ENCODE data around the gene KDM8. TPM values are rescaled to one million over a fixed set of nuclear protein-coding genes. Genes with fewer than 3 reads are reported as not detected.

KDM8 gene
- 9.4 TPM for polyA plus RNA-seq (2013, experiment 1 of 4)
- 10.5 TPM for polyA plus RNA-seq (2013, experiment 2 of 4)
- 8.8 TPM for polyA plus RNA-seq (2013, experiment 3 of 4)
- 10.5 TPM for polyA plus RNA-seq (2013, experiment 4 of 4)

DNA sequence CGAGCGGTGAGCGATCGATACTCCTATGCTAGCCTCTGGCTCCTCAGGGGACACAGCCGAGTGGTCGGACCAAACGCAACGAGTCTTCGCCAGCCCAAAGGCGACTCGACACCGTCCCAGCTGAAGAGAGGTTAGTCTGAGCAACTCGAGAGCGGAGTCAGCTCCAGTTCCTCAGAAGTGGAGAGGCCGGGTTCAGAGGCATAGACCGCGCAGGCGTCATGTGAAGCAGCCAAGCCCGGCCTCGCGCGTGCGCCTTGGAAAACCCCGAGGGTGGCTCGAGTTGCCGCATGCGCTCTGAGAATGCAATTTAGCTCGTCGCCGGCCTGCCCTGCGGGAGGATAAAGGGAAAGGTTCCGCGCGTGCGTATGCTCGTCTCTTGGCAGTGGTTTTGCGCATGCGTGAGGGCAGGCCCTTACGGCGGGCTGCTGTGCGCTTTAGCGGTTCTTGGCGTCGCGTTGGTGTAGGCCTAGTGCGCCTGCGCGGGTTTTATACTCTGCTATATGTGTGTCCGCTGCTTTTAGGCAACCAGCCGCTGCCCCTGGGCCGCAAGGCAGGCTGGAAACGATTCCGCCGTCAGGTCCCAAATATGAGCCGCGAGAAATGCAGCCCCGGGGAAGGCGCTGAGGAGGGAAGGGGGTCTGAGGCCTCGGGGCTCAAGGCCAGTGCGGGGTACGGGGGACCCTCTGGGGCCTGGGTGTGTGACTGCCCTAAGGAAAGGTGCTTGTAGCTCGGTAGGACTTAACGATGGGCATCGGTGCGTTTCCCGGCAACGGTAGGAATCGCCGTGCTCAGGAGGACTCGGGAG is at the start of gene KDM8:
KDM8 (plus strand) TSS at position 20 of the 805 bp plus-strand sequence. CDS start 6,598 bp downstream, outside the sequence.
- WGBS, 2 experiments, result 1% methylated on average over 70 of the region's 70 CpGs
- Histone ChIP-seq H3K27me3 (ENCODE audit: control insufficient read depth, insufficient read depth, low read length, poor library complexity, severe bottlenecking) (no peaks in the 10 kb centered on the region), H3K4me1 (ENCODE audit: control insufficient read depth, insufficient read depth, low read length) (peaks cover 5% of the 10 kb centered on the region), H3K36me3 (ENCODE audit: control insufficient read depth, insufficient read depth, low read length) (no peaks in the 10 kb centered on the region), H3K27ac (ENCODE audit: insufficient read depth, low read depth, low read length, poor library complexity, severe bottlenecking) (peak within 1 kb of the TSS; percentile 95), H3K4me3 (ENCODE audit: insufficient read depth, low read depth, low read length) (peak within 1 kb of the TSS; percentile 82), H3K9me3 (ENCODE audit: control insufficient read depth, low read length) (no peaks in the 10 kb centered on the region)

GRCh38 chr16:27154705-27155521 is 48.4 kb upstream of the KDM8 start:
- 27 to 28% methylated on average over 24 of the region's 24 CpGs for WGBS, 2 experiments
- no peak overlapping the region for H3K27ac ChIP-seq (ENCODE audit: insufficient read depth, low read depth, low read length, poor library complexity, severe bottlenecking)

GRCh38 chr16:27156579-27156978 is 46.7 kb upstream of the KDM8 start:
- Histone ChIP-seq H3K27ac (ENCODE audit: insufficient read depth, low read depth, low read length, poor library complexity, severe bottlenecking) (no peak overlapping the region), H3K4me3 (ENCODE audit: insufficient read depth, low read depth, low read length) (no peak overlapping the region), H3K9me3 (ENCODE audit: control insufficient read depth, low read length) (no peaks in the 10 kb centered on the region), H3K36me3 (ENCODE audit: control insufficient read depth, insufficient read depth, low read length) (no peaks in the 10 kb centered on the region), H3K4me1 (ENCODE audit: control insufficient read depth, insufficient read depth, low read length) (no peaks in the 10 kb centered on the region), H3K27me3 (ENCODE audit: control insufficient read depth, insufficient read depth, low read length, poor library complexity, severe bottlenecking) (no peaks in the 10 kb centered on the region)
- WGBS, 2 experiments, result 72 to 75% methylated on average over 3 of the region's 3 CpGs

More at GRCh38 chr16:27154705-27155521, 48.4 kb upstream of the KDM8 start:
- Histone ChIP-seq H3K36me3 (ENCODE audit: control insufficient read depth, insufficient read depth, low read length) (no peaks in the 10 kb centered on the region), H3K27me3 (ENCODE audit: control insufficient read depth, insufficient read depth, low read length, poor library complexity, severe bottlenecking) (no peaks in the 10 kb centered on the region), H3K4me3 (ENCODE audit: insufficient read depth, low read depth, low read length) (no peak overlapping the region), H3K9me3 (ENCODE audit: control insufficient read depth, low read length) (no peaks in the 10 kb centered on the region), H3K4me1 (ENCODE audit: control insufficient read depth, insufficient read depth, low read length) (no peaks in the 10 kb centered on the region)

- no peaks in the 10 kb centered on the region for H3K9me3 ChIP-seq (ENCODE audit: control insufficient read depth, low read length)
- no peak overlapping the region for H3K27ac ChIP-seq (ENCODE audit: insufficient read depth, low read depth, low read length, poor library complexity, severe bottlenecking)
- H3K4me1 ChIP-seq (ENCODE audit: control insufficient read depth, insufficient read depth, low read length), result no peaks in the 10 kb centered on the region
- H3K36me3 ChIP-seq (ENCODE audit: control insufficient read depth, insufficient read depth, low read length), result no peaks in the 10 kb centered on the region
- H3K27me3 ChIP-seq (ENCODE audit: control insufficient read depth, insufficient read depth, low read length, poor library complexity, severe bottlenecking), result no peaks in the 10 kb centered on the region
- WGBS, 2 experiments, result 94 to 98% methylated on average over 3 of the region's 3 CpGs
- H3K4me3 ChIP-seq (ENCODE audit: insufficient read depth, low read depth, low read length), result no peak overlapping the region
Observed at GRCh38 chr16:27161398-27161797, 41.9 kb upstream of the KDM8 start.

DNA sequence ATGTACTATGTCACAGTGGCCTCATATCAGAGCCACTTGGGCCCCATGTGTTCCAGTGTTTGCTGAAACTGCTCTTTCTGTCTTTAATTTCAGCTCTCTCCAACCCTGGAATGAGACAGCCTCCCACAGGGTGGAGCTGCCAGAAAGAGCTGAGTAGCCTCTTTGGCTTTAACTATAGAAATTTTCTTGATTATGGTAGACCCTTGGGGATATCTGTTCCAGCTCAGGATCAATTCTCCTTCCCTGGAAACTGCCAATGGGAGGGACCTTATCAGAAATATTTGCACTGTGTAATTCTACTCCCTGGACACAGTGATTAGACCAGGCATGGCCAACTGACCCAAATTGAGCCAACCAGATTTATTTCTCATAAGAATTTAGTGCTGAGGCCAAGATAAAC is 39.0 kb upstream of the KDM8 start:
- no peaks in the 10 kb centered on the region for H3K9me3 ChIP-seq (ENCODE audit: control insufficient read depth, low read length)
- no peak overlapping the region for H3K4me3 ChIP-seq (ENCODE audit: insufficient read depth, low read depth, low read length)
- H3K36me3 ChIP-seq (ENCODE audit: control insufficient read depth, insufficient read depth, low read length), result no peaks in the 10 kb centered on the region
- H3K27ac ChIP-seq (ENCODE audit: insufficient read depth, low read depth, low read length, poor library complexity, severe bottlenecking), result no peak overlapping the region
- H3K4me1 ChIP-seq (ENCODE audit: control insufficient read depth, insufficient read depth, low read length), result no peaks in the 10 kb centered on the region
- H3K27me3 ChIP-seq (ENCODE audit: control insufficient read depth, insufficient read depth, low read length, poor library complexity, severe bottlenecking), result no peaks in the 10 kb centered on the region

GRCh38 chr16:27165576-27165975 is 37.8 kb upstream of the KDM8 start:
- Histone ChIP-seq H3K27me3 (ENCODE audit: control insufficient read depth, insufficient read depth, low read length, poor library complexity, severe bottlenecking) (no peaks in the 10 kb centered on the region), H3K4me3 (ENCODE audit: insufficient read depth, low read depth, low read length) (no peak overlapping the region), H3K27ac (ENCODE audit: insufficient read depth, low read depth, low read length, poor library complexity, severe bottlenecking) (no peak overlapping the region), H3K4me1 (ENCODE audit: control insufficient read depth, insufficient read depth, low read length) (no peaks in the 10 kb centered on the region), H3K9me3 (ENCODE audit: control insufficient read depth, low read length) (no peaks in the 10 kb centered on the region), H3K36me3 (ENCODE audit: control insufficient read depth, insufficient read depth, low read length) (no peaks in the 10 kb centered on the region)
- 84 to 90% methylated on average over 3 of the region's 3 CpGs for WGBS, 2 experiments

GRCh38 chr16:27168790-27169189 is 34.5 kb upstream of the KDM8 start:
- Histone ChIP-seq H3K36me3 (ENCODE audit: control insufficient read depth, insufficient read depth, low read length) (no peaks in the 10 kb centered on the region), H3K27me3 (ENCODE audit: control insufficient read depth, insufficient read depth, low read length, poor library complexity, severe bottlenecking) (no peaks in the 10 kb centered on the region), H3K4me1 (ENCODE audit: control insufficient read depth, insufficient read depth, low read length) (no peaks in the 10 kb centered on the region), H3K9me3 (ENCODE audit: control insufficient read depth, low read length) (no peaks in the 10 kb centered on the region), H3K27ac (ENCODE audit: insufficient read depth, low read depth, low read length, poor library complexity, severe bottlenecking) (no peak overlapping the region), H3K4me3 (ENCODE audit: insufficient read depth, low read depth, low read length) (no peak overlapping the region)
- WGBS, 2 experiments, result 82 to 90% methylated on average over 7 to 8 of the region's 8 CpGs

- Histone ChIP-seq H3K9me3 (ENCODE audit: control insufficient read depth, low read length) (no peaks in the 10 kb centered on the region), H3K27ac (ENCODE audit: insufficient read depth, low read depth, low read length, poor library complexity, severe bottlenecking) (no peak overlapping the region), H3K4me3 (ENCODE audit: insufficient read depth, low read depth, low read length) (no peak overlapping the region), H3K4me1 (ENCODE audit: control insufficient read depth, insufficient read depth, low read length) (no peaks in the 10 kb centered on the region), H3K36me3 (ENCODE audit: control insufficient read depth, insufficient read depth, low read length) (no peaks in the 10 kb centered on the region), H3K27me3 (ENCODE audit: control insufficient read depth, insufficient read depth, low read length, poor library complexity, severe bottlenecking) (no peaks in the 10 kb centered on the region)
- 57 to 59% methylated on average over 6 of the region's 6 CpGs for WGBS, 2 experiments
Observed at GRCh38 chr16:27169511-27170071, 33.7 kb upstream of the KDM8 start.

- Histone ChIP-seq H3K27me3 (ENCODE audit: control insufficient read depth, insufficient read depth, low read length, poor library complexity, severe bottlenecking) (no peaks in the 10 kb centered on the region), H3K9me3 (ENCODE audit: control insufficient read depth, low read length) (no peaks in the 10 kb centered on the region), H3K36me3 (ENCODE audit: control insufficient read depth, insufficient read depth, low read length) (no peaks in the 10 kb centered on the region), H3K4me3 (ENCODE audit: insufficient read depth, low read depth, low read length) (no peak overlapping the region), H3K27ac (ENCODE audit: insufficient read depth, low read depth, low read length, poor library complexity, severe bottlenecking) (no peak overlapping the region), H3K4me1 (ENCODE audit: control insufficient read depth, insufficient read depth, low read length) (no peaks in the 10 kb centered on the region)
- WGBS, 2 experiments, result 66% methylated on average over 3 of the region's 4 CpGs
Observed at GRCh38 chr16:27171584-27171983, 31.7 kb upstream of the KDM8 start.

DNA sequence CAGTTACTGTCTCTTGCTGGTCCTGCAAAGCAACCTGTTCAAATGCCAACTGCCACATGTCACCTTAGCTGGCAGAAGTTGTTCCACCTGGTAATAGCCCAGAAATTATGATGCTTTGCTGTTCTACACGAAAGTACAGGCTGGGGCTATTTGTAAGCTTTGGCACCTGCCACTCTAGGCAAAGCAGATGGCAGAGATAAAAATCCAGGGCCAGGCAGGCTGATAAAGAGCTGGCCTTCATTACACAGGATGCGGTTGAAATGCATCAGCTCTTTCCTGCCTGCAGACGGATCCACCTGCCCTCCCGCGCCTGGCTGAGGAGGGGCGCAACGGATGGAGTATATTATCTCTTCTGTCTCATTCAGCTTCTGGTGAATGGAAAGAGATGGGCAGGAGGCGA is 29.3 kb upstream of the KDM8 start:
- Histone ChIP-seq H3K27ac (ENCODE audit: insufficient read depth, low read depth, low read length, poor library complexity, severe bottlenecking) (no peak overlapping the region), H3K27me3 (ENCODE audit: control insufficient read depth, insufficient read depth, low read length, poor library complexity, severe bottlenecking) (no peaks in the 10 kb centered on the region), H3K4me3 (ENCODE audit: insufficient read depth, low read depth, low read length) (no peak overlapping the region), H3K36me3 (ENCODE audit: control insufficient read depth, insufficient read depth, low read length) (no peaks in the 10 kb centered on the region), H3K9me3 (ENCODE audit: control insufficient read depth, low read length) (no peaks in the 10 kb centered on the region), H3K4me1 (ENCODE audit: control insufficient read depth, insufficient read depth, low read length) (no peaks in the 10 kb centered on the region)
- WGBS, 2 experiments, result 88 to 89% methylated on average over 7 to 8 of the region's 8 CpGs
